CD14-positive monocyte (primary cell): ENCODE results near the gene OLFML3. TPM values are rescaled to one million over a fixed set of nuclear protein-coding genes. Genes with fewer than 3 reads are reported as not detected.
"Not testable (repeated sequence)": the region's sequence is repeated elsewhere in the genome, so short reads cannot be mapped to it uniquely, and the experiment has no call there.

Experiments
- DNase-seq, 3 donors: peaks; one replicate each; pipeline ENCODE4 v3.0.0-alpha.2; 2011 to 2022
- H2AFZ ChIP-seq: 2 replicates; pipeline ENCODE4 v1.6.0; 2012; ENCODE audit warnings: mild to moderate bottlenecking, low read depth, low read length, inconsistent platforms; ENCODE audit not compliant: insufficient read depth, poor library complexity, severe bottlenecking
- H3K27ac ChIP-seq, 2 donors: 1 replicate in 1 of 2; 2 replicates in 1 of 2; pipeline ENCODE4 v1.5.1; 2012 to 2013; ENCODE audit warnings: low read length in 2 of 2, control low read depth in 1 of 2, inconsistent platforms in 1 of 2, low read depth in 1 of 2, mild to moderate bottlenecking in 1 of 2
- H3K27me3 ChIP-seq, 2 donors: one replicate each; pipeline versions ENCODE4 v1.6.0 to v1.6.1; 2011 to 2013; ENCODE audit warnings: low read length in 2 of 2; ENCODE audit not compliant: control insufficient read depth in 2 of 2, insufficient read depth in 2 of 2
- H3K36me3 ChIP-seq, 2 donors: replicated peaks in 1 of 2; 1 replicate in 1 of 2; 2 replicates in 1 of 2; pipeline versions ENCODE4 v1.5.1 to v1.6.1; 2012 to 2013; ENCODE audit warnings: low read length in 2 of 2, control low read depth in 1 of 2, inconsistent platforms in 1 of 2, mild to moderate bottlenecking in 1 of 2; ENCODE audit not compliant: insufficient read depth in 2 of 2, control insufficient read depth in 1 of 2
- H3K4me1 ChIP-seq, 2 donors: 1 replicate in 1 of 2; 2 replicates in 1 of 2; pipeline versions ENCODE4 v1.5.1 to v1.6.1; 2012 to 2013; ENCODE audit warnings: low read length in 2 of 2, control low read depth in 1 of 2, inconsistent platforms in 1 of 2, mild to moderate bottlenecking in 1 of 2, moderate library complexity in 1 of 2; ENCODE audit not compliant: insufficient read depth in 2 of 2, control insufficient read depth in 1 of 2
- H3K4me2 ChIP-seq: replicated peaks from 2 replicates; pipeline ENCODE3; 2012; ENCODE audit warnings: low read length, moderate library complexity, mild to moderate bottlenecking; ENCODE audit not compliant: poor library complexity, severe bottlenecking; ENCODE audit errors: extremely low read depth
- H3K4me3 ChIP-seq, 3 experiments: fragments of 200-600 bp in 1 of 3; sonication (generic) in 1 of 3; replicated peaks in 1 of 3; 1 replicate in 2 of 3; 2 replicates in 1 of 3; pipeline ENCODE4 v1.5.1; 2011 to 2013; ENCODE audit warnings: low read length in 3 of 3, mild to moderate bottlenecking in 3 of 3, control low read depth in 2 of 3, low read depth in 2 of 3, inconsistent platforms in 1 of 3, moderate library complexity in 1 of 3
- H3K79me2 ChIP-seq: 2 replicates; pipeline ENCODE4 v1.6.0; 2012; ENCODE audit warnings: mild to moderate bottlenecking, control low read depth, inconsistent platforms, low read length, moderate library complexity; ENCODE audit not compliant: insufficient read depth
- H3K9ac ChIP-seq: 2 replicates; pipeline ENCODE4 v1.6.0; 2017; ENCODE audit warnings: low read length, mild to moderate bottlenecking; ENCODE audit not compliant: insufficient read depth, poor library complexity, severe bottlenecking
- H3K9me3 ChIP-seq, 2 donors: replicated peaks in 1 of 2; 1 replicate in 1 of 2; 2 replicates in 1 of 2; pipeline versions ENCODE4 v1.5.1 to v1.6.1; 2012 to 2013; ENCODE audit warnings: low read length in 2 of 2, control low read depth in 1 of 2; ENCODE audit not compliant: control insufficient read depth in 1 of 2, insufficient read depth in 1 of 2
- H4K20me1 ChIP-seq: 2 replicates; pipeline ENCODE4 v1.6.0; 2012; ENCODE audit warnings: mild to moderate bottlenecking, low read length, control low read depth, moderate library complexity; ENCODE audit not compliant: insufficient read depth
- H3K27ac Mint-ChIP-seq, 7 donors: one replicate each; pipeline ENCODE4 v1.8.0; 2020; ENCODE audit warnings: mild to moderate bottlenecking in 7 of 7, mixed read lengths in 7 of 7, moderate library complexity in 6 of 7, inconsistent platforms in 2 of 7
- H3K27me3 Mint-ChIP-seq, 3 donors: one replicate each; pipeline ENCODE4 v1.8.0; 2021 to 2022; ENCODE audit warnings: low read depth in 3 of 3, mild to moderate bottlenecking in 3 of 3, mixed read lengths in 3 of 3, moderate library complexity in 3 of 3, inconsistent platforms in 1 of 3
- H3K36me3 Mint-ChIP-seq, 2 donors: one replicate each; pipeline ENCODE4 v1.8.0; 2020; ENCODE audit warnings: mixed read lengths in 2 of 2, inconsistent platforms in 1 of 2, mild to moderate bottlenecking in 1 of 2
- H3K4me1 Mint-ChIP-seq: one replicate; pipeline ENCODE4 v1.8.0; 2020; ENCODE audit warnings: mild to moderate bottlenecking, mixed read lengths
- H3K4me3 Mint-ChIP-seq, 2 donors: one replicate each; pipeline ENCODE4 v1.8.0; 2020; ENCODE audit warnings: mild to moderate bottlenecking in 2 of 2, mixed read lengths in 2 of 2, moderate library complexity in 1 of 2
- H3K9me3 Mint-ChIP-seq, 7 donors: one replicate each; pipeline ENCODE4 v1.8.0; 2020 to 2022; ENCODE audit warnings: mixed read lengths in 7 of 7, mild to moderate bottlenecking in 6 of 7, moderate library complexity in 6 of 7, inconsistent platforms in 2 of 7
- CTCF ChIP-seq: fragments of 200-600 bp; IDR thresholded peaks from one replicate; pipeline ENCODE4 v1.8.0; 2022; ENCODE audit warnings: antibody characterized with exemption, mild to moderate bottlenecking
- whole genome bisulfite sequencing: methylation state at CpG from one replicate; pipeline ENCODE4 v1.1.5; 2013; ENCODE audit warnings: missing lambda C conversion rate; ENCODE audit not compliant: insufficient coverage; 5-methylcytosine and 5-hydroxymethylcytosine counted together
- intact Hi-C, 2 donors: fragments of 100-400 bp; cut with micrococcal nuclease; formaldehyde crosslinking; loops; one replicate each; pipeline versions ENCODE4 v1.15.0 to v1.15.1; 2023
- polyA plus RNA-seq, 3 donors: library from polyadenylated mRNA; depleted of rRNA in 1 of 3; unstranded in 2 of 3; stranded (reverse) in 1 of 3; fragments of 300-500 nt in 2 of 3; fragments of >200 nt in 1 of 3; fragmentation: Illumina TruSeq in 2 of 3; gene quantifications; 1 replicate in 2 of 3; 2 replicates in 1 of 3; pipeline ENCODE4 v1.2.3, GENCODE V29; 2012 to 2021

Gene OLFML3
- polyA plus RNA-seq, 3 donors, result 0.08 to 0.37 (median 0.28) TPM

- no peak for DNase-seq
- H3K4me3 Mint-ChIP-seq, result peak overlapping the region in 1 of 2 donors; percentile 35
- Histone ChIP-seq H3K27me3 (no peaks in the 10 kb centered on the region), H4K20me1 (peaks cover 88% of the 10 kb centered on the region), H3K9me3 (no peaks in the 10 kb centered on the region), H3K9ac (no peak overlapping the region), H3K36me3 (peaks cover 4 to 28% of the 10 kb centered on the region in 2 donors), H3K4me3 (no peak overlapping the region), H3K27ac (peak overlapping the region in 1 of 2 donors; percentile 69), H3K79me2 (peaks cover 100% of the 10 kb centered on the region), H3K4me1 (peaks cover 47 to 59% of the 10 kb centered on the region in 2 donors), H2AFZ (no peak overlapping the region), H3K4me2 (peak overlapping the region; percentile 23)
- no CpG with 5 or more reads among the region's 3 CpGs for WGBS
- H3K27ac Mint-ChIP-seq, result peak overlapping the region in 5 of 7 donors; percentile 66 to 80 (median 77)
- TF ChIP-seq CTCF, result no peak
- intact Hi-C loops, result loop anchor here in 1 of 2 donors (2.0 kb wide), 1 partner anchor 14 kb away; no protein-coding TSS in a partner anchor
- peaks cover 22 to 52% of the 10 kb centered on the region in 2 donors for H3K36me3 Mint-ChIP-seq
- H3K27me3 Mint-ChIP-seq, result peaks cover 0 to 1% (median 0%) of the 10 kb centered on the region in 3 donors
- peaks cover 62% of the 10 kb centered on the region for H3K4me1 Mint-ChIP-seq
- no peaks in the 10 kb centered on the region for H3K9me3 Mint-ChIP-seq
Observed at GRCh38 chr1:113946678-113947387, 32.4 kb upstream of the OLFML3 start.

- H3K36me3 ChIP-seq, result peaks cover 4 to 28% of the 10 kb centered on the region in 2 donors
- H3K4me1 ChIP-seq, result peaks cover 43 to 53% of the 10 kb centered on the region in 2 donors
- peak overlapping the region; percentile 7 to 54 for H3K4me3 Mint-ChIP-seq
- WGBS, result no CpG with 5 or more reads among the region's 3 CpGs
- peaks cover 100% of the 10 kb centered on the region for H3K79me2 ChIP-seq
- H3K27ac ChIP-seq, result peak overlapping the region in 1 of 2 donors; percentile 69
- no peak overlapping the region for H3K4me3 ChIP-seq
- H3K27ac Mint-ChIP-seq, result peak overlapping the region; percentile 57 to 84 (median 77)
- no peaks in the 10 kb centered on the region for H3K9me3 ChIP-seq
- peaks cover 88% of the 10 kb centered on the region for H4K20me1 ChIP-seq
- no peak overlapping the region for H2AFZ ChIP-seq
- no peaks in the 10 kb centered on the region for H3K9me3 Mint-ChIP-seq
- H3K27me3 ChIP-seq, result no peaks in the 10 kb centered on the region
- peak overlapping the region; percentile 23 for H3K4me2 ChIP-seq
- DNase-seq, result no peak
- H3K36me3 Mint-ChIP-seq, result peaks cover 19 to 48% of the 10 kb centered on the region in 2 donors
- intact Hi-C loops, result loop anchor here in 1 of 2 donors (2.0 kb wide), 1 partner anchor 15 kb away; no protein-coding TSS in a partner anchor
- H3K4me1 Mint-ChIP-seq, result peaks cover 62% of the 10 kb centered on the region
- no peak overlapping the region for H3K9ac ChIP-seq
- peaks cover 0 to 1% (median 0%) of the 10 kb centered on the region in 3 donors for H3K27me3 Mint-ChIP-seq
- TF ChIP-seq CTCF, result no peak
Observed at GRCh38 chr1:113947388-113948107, 31.7 kb upstream of the OLFML3 start.

- peak overlapping the region in 6 of 7 donors; percentile 38 to 84 (median 70) for H3K27ac Mint-ChIP-seq
- peaks cover 19 to 48% of the 10 kb centered on the region in 2 donors for H3K36me3 Mint-ChIP-seq
- Histone ChIP-seq H4K20me1 (peaks cover 90% of the 10 kb centered on the region), H3K79me2 (peaks cover 98% of the 10 kb centered on the region), H3K4me1 (peaks cover 44 to 49% of the 10 kb centered on the region in 2 donors), H3K27ac (peak overlapping the region in 1 of 2 donors; percentile 69), H3K36me3 (peaks cover 4 to 28% of the 10 kb centered on the region in 2 donors), H3K4me2 (peak overlapping the region; percentile 23)
- intact Hi-C loops, H3K4me3 Mint-ChIP-seq, H3K4me3 ChIP-seq, H3K9me3 Mint-ChIP-seq, H3K9ac ChIP-seq, DNase-seq, H2AFZ ChIP-seq, H3K9me3 ChIP-seq, H3K27me3 Mint-ChIP-seq, H3K27me3 ChIP-seq: not testable (repeated sequence)
- 100% methylated on average over 1 of the region's 4 CpGs for WGBS
- peaks cover 65% of the 10 kb centered on the region for H3K4me1 Mint-ChIP-seq
Observed at GRCh38 chr1:113948151-113948550, 31.1 kb upstream of the OLFML3 start.
